H9 (cell line): Measurements from ENCODE around the gene CPNE5. TPM values are rescaled to one million over a fixed set of nuclear protein-coding genes. Genes with fewer than 3 reads are reported as not detected.

Experiments used
- DNase-seq: peaks from one replicate; pipeline ENCODE4 v3.0.0-alpha.2; 2017
- H2AFZ ChIP-seq: one replicate; pipeline ENCODE4 v1.6.1; 2013; ENCODE audit warnings: mild to moderate bottlenecking, low read length, control low read depth, moderate library complexity
- H2AK5ac ChIP-seq: 2 replicates; pipeline ENCODE4 v1.6.1; 2013; ENCODE audit warnings: low read length, control low read depth, mixed read lengths; ENCODE audit not compliant: insufficient read length
- H2BK120ac ChIP-seq: one replicate; pipeline ENCODE4 v1.6.1; 2013; ENCODE audit warnings: low read depth, mild to moderate bottlenecking, low read length, control low read depth, inconsistent platforms; ENCODE audit not compliant: poor library complexity, severe bottlenecking
- H2BK12ac ChIP-seq: 2 replicates; pipeline ENCODE4 v1.6.1; 2013; ENCODE audit warnings: low read length, control low read depth, mixed read lengths, low read depth; ENCODE audit not compliant: insufficient read length
- H2BK15ac ChIP-seq: 2 replicates; pipeline ENCODE4 v1.6.1; 2013; ENCODE audit warnings: low read depth, low read length, control low read depth
- H2BK20ac ChIP-seq: one replicate; pipeline ENCODE4 v1.6.1; 2013; ENCODE audit warnings: low read depth, mild to moderate bottlenecking, low read length, control low read depth, inconsistent platforms; ENCODE audit not compliant: poor library complexity, severe bottlenecking
- H2BK5ac ChIP-seq: 2 replicates; pipeline ENCODE4 v1.6.1; 2013; ENCODE audit warnings: low read length, control low read depth, mixed read lengths; ENCODE audit not compliant: insufficient read length
- H3K14ac ChIP-seq: 2 replicates; pipeline ENCODE4 v1.6.1; 2013; ENCODE audit warnings: low read length, control low read depth; ENCODE audit not compliant: insufficient read depth
- H3K18ac ChIP-seq: 2 replicates; pipeline ENCODE4 v1.6.1; 2013; ENCODE audit warnings: low read depth, mild to moderate bottlenecking, mixed read lengths, low read length, control low read depth; ENCODE audit not compliant: insufficient read length
- H3K23ac ChIP-seq: 2 replicates; pipeline ENCODE4 v1.6.1; 2013; ENCODE audit warnings: low read length, control low read depth, mixed read lengths, low read depth; ENCODE audit not compliant: insufficient read length
- H3K23me2 ChIP-seq: 2 replicates; pipeline ENCODE4 v1.6.1; 2013; ENCODE audit warnings: low read depth, mild to moderate bottlenecking, mixed read lengths, low read length, control low read depth; ENCODE audit not compliant: insufficient read length, poor library complexity, severe bottlenecking
- H3K27ac ChIP-seq: 2 replicates; pipeline ENCODE4 v1.5.1; 2013; ENCODE audit warnings: low read length, control low read depth, mixed read lengths, low read depth; ENCODE audit not compliant: insufficient read length
- H3K27me3 ChIP-seq: 2 replicates; pipeline ENCODE4 v1.6.1; 2013; ENCODE audit warnings: low read length, control low read depth, inconsistent platforms; ENCODE audit not compliant: insufficient read depth
- H3K4ac ChIP-seq: 2 replicates; pipeline ENCODE4 v1.6.1; 2013; ENCODE audit warnings: low read depth, mild to moderate bottlenecking, control low read depth, inconsistent platforms, low read length, moderate library complexity
- H3K4me1 ChIP-seq: 2 replicates; pipeline ENCODE4 v1.6.1; 2013; ENCODE audit warnings: low read length, control low read depth, inconsistent platforms; ENCODE audit not compliant: insufficient read depth
- H3K4me2 ChIP-seq: 2 replicates; pipeline ENCODE4 v1.6.1; 2013; ENCODE audit warnings: low read length, control low read depth, mixed read lengths; ENCODE audit not compliant: insufficient read length, insufficient read depth
- H3K56ac ChIP-seq: 2 replicates; pipeline ENCODE4 v1.6.1; 2013; ENCODE audit warnings: low read depth, mild to moderate bottlenecking, mixed read lengths, low read length, control low read depth; ENCODE audit not compliant: insufficient read length
- H3K79me1 ChIP-seq: 2 replicates; pipeline ENCODE4 v1.6.1; 2013; ENCODE audit warnings: low read depth, mild to moderate bottlenecking, moderate library complexity, low read length, control low read depth, inconsistent platforms; ENCODE audit not compliant: insufficient read depth, poor library complexity, severe bottlenecking
- H3K79me2 ChIP-seq: 2 replicates; pipeline ENCODE4 v1.6.1; 2013; ENCODE audit warnings: low read length, control low read depth, inconsistent platforms; ENCODE audit not compliant: insufficient read depth
- H3K9ac ChIP-seq: 2 replicates; pipeline ENCODE4 v1.6.1; 2013; ENCODE audit warnings: low read length, control low read depth, mixed read lengths; ENCODE audit not compliant: insufficient read length; ENCODE audit errors: extremely low read depth
- H3K9me3 ChIP-seq: one replicate; pipeline ENCODE4 v1.6.1; 2013; ENCODE audit warnings: low read depth, low read length, inconsistent platforms; ENCODE audit not compliant: control insufficient read depth
- H3T11ph ChIP-seq: one replicate; pipeline ENCODE4 v1.6.1; 2013; ENCODE audit warnings: mild to moderate bottlenecking, low read length, control low read depth, inconsistent platforms
- H4K20me1 ChIP-seq: one replicate; pipeline ENCODE4 v1.6.1; 2013; ENCODE audit not compliant: control insufficient read depth, insufficient read length, insufficient read depth
- H4K5ac ChIP-seq: 2 replicates; pipeline ENCODE4 v1.6.1; 2013; ENCODE audit warnings: low read depth, mild to moderate bottlenecking, mixed read lengths, low read length, control low read depth; ENCODE audit not compliant: insufficient read length
- H4K8ac ChIP-seq: replicated peaks from 2 replicates; pipeline ENCODE4 v1.6.1; 2013; ENCODE audit warnings: low read length, control low read depth, mixed read lengths, low read depth; ENCODE audit not compliant: insufficient read length
- H4K91ac ChIP-seq: 2 replicates; pipeline ENCODE4 v1.6.1; 2013; ENCODE audit warnings: low read depth, mild to moderate bottlenecking, moderate library complexity, mixed read lengths, low read length, control low read depth; ENCODE audit not compliant: insufficient read length
- H3K27ac Mint-ChIP-seq, 3 experiments: 2 replicates in 2 of 3; 3 replicates in 1 of 3; pipeline ENCODE4 v1.8.0; 2020 to 2021; ENCODE audit warnings: mixed read lengths in 3 of 3, mild to moderate bottlenecking in 1 of 3, moderate library complexity in 1 of 3
- H3K27me3 Mint-ChIP-seq: 2 replicates; pipeline ENCODE4 v1.8.0; 2021; ENCODE audit warnings: low read depth, mild to moderate bottlenecking, moderate library complexity, mixed read lengths
- H3K36me3 Mint-ChIP-seq, 3 experiments: 2 replicates in 2 of 3; 3 replicates in 1 of 3; pipeline ENCODE4 v1.8.0; 2020 to 2021; ENCODE audit warnings: low read depth in 3 of 3, mixed read lengths in 3 of 3; ENCODE audit not compliant: insufficient read depth in 1 of 3
- H3K4me1 Mint-ChIP-seq, 2 experiments: 2 replicates each; pipeline ENCODE4 v1.8.0; 2020; ENCODE audit warnings: mixed read lengths in 2 of 2
- H3K4me3 Mint-ChIP-seq, 2 experiments: 2 replicates in 1 of 2; 3 replicates in 1 of 2; pipeline ENCODE4 v1.8.0; 2020 to 2021; ENCODE audit warnings: mild to moderate bottlenecking in 2 of 2, mixed read lengths in 2 of 2, moderate library complexity in 1 of 2
- H3K9me3 Mint-ChIP-seq, 2 experiments: 2 replicates in 1 of 2; 3 replicates in 1 of 2; pipeline ENCODE4 v1.8.0; 2020; ENCODE audit warnings: mild to moderate bottlenecking in 2 of 2, mixed read lengths in 2 of 2, moderate library complexity in 1 of 2
- CTCF ChIP-seq: fragments of 200-600 bp; sonication (generic); conservative IDR thresholded peaks from 3 replicates; pipeline ENCODE4 v1.8.0; 2021; ENCODE audit warnings: antibody characterized with exemption, mild to moderate bottlenecking
- WGBS: extraction: QIAGEN DNeasy Blood & Tissue Kit; methylation state at CpG from one replicate; pipeline ENCODE4 v1.1.7; 2013; ENCODE audit warnings: missing lambda C conversion rate, low lambda C conversion rate, mixed read lengths; ENCODE audit not compliant: insufficient read length; ENCODE audit errors: extremely low coverage; 5-methylcytosine and 5-hydroxymethylcytosine counted together
- total RNA-seq: library from RNA; stranded (reverse); gene quantifications from 2 replicates; pipeline ENCODE4 v1.2.1, GENCODE V29; 2021

Gene CPNE5
- total RNA-seq, 1 experiment from 2014 or later = 0.52 TPM

GRCh38 chr6:36712816-36713215, 126.4 kb downstream of the CPNE5 start:
- TF ChIP-seq CTCF = no peak

More at GRCh38 chr6:36712816-36713215, 126.4 kb downstream of the CPNE5 start:
- no peak overlapping the region for H2BK12ac ChIP-seq
- no peak overlapping the region for H2BK120ac ChIP-seq
- no peak overlapping the region for H4K91ac ChIP-seq
- H2AFZ ChIP-seq = no peak overlapping the region
- H3K4ac ChIP-seq = no peak overlapping the region
- H2AK5ac ChIP-seq = no peak overlapping the region
- no peak overlapping the region for H3K56ac ChIP-seq
- no peak overlapping the region for H3T11ph ChIP-seq
- H3K23ac ChIP-seq = no peak overlapping the region
- no peak overlapping the region for H3K4me2 ChIP-seq
- H2BK5ac ChIP-seq = no peak overlapping the region
- no peaks in the 10 kb centered on the region for H3K23me2 ChIP-seq
- no peaks in the 10 kb centered on the region for H3K79me1 ChIP-seq
- WGBS = no CpG with 5 or more reads among the region's 4 CpGs
- H3K9ac ChIP-seq = no peak overlapping the region
- no peak overlapping the region for H4K8ac ChIP-seq
- no peak overlapping the region for H3K14ac ChIP-seq
- no peaks in the 10 kb centered on the region for H3K79me2 ChIP-seq
- no peaks in the 10 kb centered on the region for H3K9me3 ChIP-seq
- H2BK15ac ChIP-seq = no peak overlapping the region
- no peak for DNase-seq
- no peak overlapping the region for H3K18ac ChIP-seq
- no peak overlapping the region for H4K5ac ChIP-seq
- no peak overlapping the region for H3K27ac ChIP-seq
- no peaks in the 10 kb centered on the region; the same call in 1 of the 2 replicates for H3K4me1 ChIP-seq
- H3K4me1 Mint-ChIP-seq = peaks cover 3% of the 10 kb centered on the region in 2 experiments; a peak in 1 of 4 replicates
- no peak overlapping the region for H2BK20ac ChIP-seq
- H3K27me3 Mint-ChIP-seq = no peaks in the 10 kb centered on the region; the same call in 1 of the 2 replicates
- H3K27ac Mint-ChIP-seq = no peak overlapping the region
- no peaks in the 10 kb centered on the region for H3K36me3 Mint-ChIP-seq
- H4K20me1 ChIP-seq = no peaks in the 10 kb centered on the region
- H3K9me3 Mint-ChIP-seq = no peaks in the 10 kb centered on the region
- H3K4me3 Mint-ChIP-seq = no peak overlapping the region
- H3K27me3 ChIP-seq = no peaks in the 10 kb centered on the region
